ENCODE data around the gene USP3.

GRCh38 chr15:63593705-63594671 is 89.6 kb downstream of the USP3 start:
- TF ChIP-seq, protein P1, sequence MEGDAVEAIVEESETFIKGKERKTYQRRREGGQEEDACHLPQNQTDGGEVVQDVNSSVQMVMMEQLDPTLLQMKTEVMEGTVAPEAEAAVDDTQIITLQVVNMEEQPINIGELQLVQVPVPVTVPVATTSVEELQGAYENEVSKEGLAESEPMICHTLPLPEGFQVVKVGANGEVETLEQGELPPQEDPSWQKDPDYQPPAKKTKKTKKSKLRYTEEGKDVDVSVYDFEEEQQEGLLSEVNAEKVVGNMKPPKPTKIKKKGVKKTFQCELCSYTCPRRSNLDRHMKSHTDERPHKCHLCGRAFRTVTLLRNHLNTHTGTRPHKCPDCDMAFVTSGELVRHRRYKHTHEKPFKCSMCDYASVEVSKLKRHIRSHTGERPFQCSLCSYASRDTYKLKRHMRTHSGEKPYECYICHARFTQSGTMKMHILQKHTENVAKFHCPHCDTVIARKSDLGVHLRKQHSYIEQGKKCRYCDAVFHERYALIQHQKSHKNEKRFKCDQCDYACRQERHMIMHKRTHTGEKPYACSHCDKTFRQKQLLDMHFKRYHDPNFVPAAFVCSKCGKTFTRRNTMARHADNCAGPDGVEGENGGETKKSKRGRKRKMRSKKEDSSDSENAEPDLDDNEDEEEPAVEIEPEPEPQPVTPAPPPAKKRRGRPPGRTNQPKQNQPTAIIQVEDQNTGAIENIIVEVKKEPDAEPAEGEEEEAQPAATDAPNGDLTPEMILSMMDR (IDR thresholded peaks at IDR 0.05) = no peak
- no peak for TF ChIP-seq POLR2A (IDR thresholded peaks at IDR 0.05)

All from heart left ventricle (tissue), 13 donors.